ENCODE data around the gene HNRNPUL2. TPM values are rescaled to one million over a fixed set of nuclear protein-coding genes. Genes with fewer than 3 reads are reported as not detected.
"Not testable (repeated sequence)": the region's sequence is repeated elsewhere in the genome, so short reads cannot be mapped to it uniquely, and the experiment has no call there.

The HNRNPUL2 gene
- total RNA-seq, 1 donor from 2014 or later: 43.6 TPM

GRCh38 chr11:62678433-62678769, 48.9 kb downstream of the HNRNPUL2 start:
- Mint-ChIP-seq H3K27ac (ENCODE audit: unreplicated experiment) (peak overlapping the region; percentile 92), H3K36me3 (ENCODE audit: low read depth, unreplicated experiment) (peaks cover 26% of the 10 kb centered on the region), H3K4me1 (ENCODE audit: unreplicated experiment) (peaks cover 8% of the 10 kb centered on the region), H3K27me3 (ENCODE audit: unreplicated experiment) (peaks cover 5% of the 10 kb centered on the region), H3K4me3 (ENCODE audit: unreplicated experiment) (peak overlapping the region; percentile 94), H3K9me3 (ENCODE audit: unreplicated experiment) (no peaks in the 10 kb centered on the region)
- DNase-seq (ENCODE audit: low spot score): no peak
- no peak for TF ChIP-seq CTCF (IDR thresholded peaks at IDR 0.05; ENCODE audit: unreplicated experiment)

GRCh38 chr11:62677714-62678113, 49.5 kb downstream of the HNRNPUL2 start:
- TF ChIP-seq CTCF (IDR thresholded peaks at IDR 0.05; ENCODE audit: unreplicated experiment): no peak
- Mint-ChIP-seq H3K27me3 (ENCODE audit: unreplicated experiment) (peaks cover 6% of the 10 kb centered on the region), H3K4me1 (ENCODE audit: unreplicated experiment) (peaks cover 12% of the 10 kb centered on the region), H3K9me3 (ENCODE audit: unreplicated experiment) (no peaks in the 10 kb centered on the region), H3K36me3 (ENCODE audit: low read depth, unreplicated experiment) (peaks cover 26% of the 10 kb centered on the region), H3K27ac (ENCODE audit: unreplicated experiment) (peak overlapping the region; percentile 92), H3K4me3 (ENCODE audit: unreplicated experiment) (peak overlapping the region; percentile 94)
- no peak for DNase-seq (ENCODE audit: low spot score)

- TF ChIP-seq CTCF (IDR thresholded peaks at IDR 0.05; ENCODE audit: unreplicated experiment): no peak
- no peaks in the 10 kb centered on the region for H3K9me3 Mint-ChIP-seq (ENCODE audit: unreplicated experiment)
- H3K27ac Mint-ChIP-seq (ENCODE audit: unreplicated experiment): peak overlapping the region; percentile 33
- DNase-seq (ENCODE audit: low spot score): no peak
- H3K36me3 Mint-ChIP-seq (ENCODE audit: low read depth, unreplicated experiment): peaks cover 26% of the 10 kb centered on the region
- H3K4me3 Mint-ChIP-seq (ENCODE audit: unreplicated experiment): peak overlapping the region; percentile 29
- H3K4me1 Mint-ChIP-seq (ENCODE audit: unreplicated experiment): peaks cover 14% of the 10 kb centered on the region
- peaks cover 7% of the 10 kb centered on the region for H3K27me3 Mint-ChIP-seq (ENCODE audit: unreplicated experiment)
Measured at GRCh38 chr11:62677156-62677555, 50.1 kb downstream of the HNRNPUL2 start.

GRCh38 chr11:62676698-62677097, 50.6 kb downstream of the HNRNPUL2 start:
- no peak overlapping the region for H3K27ac Mint-ChIP-seq (ENCODE audit: unreplicated experiment)
- DNase-seq (ENCODE audit: low spot score): no peak
- H3K9me3 Mint-ChIP-seq (ENCODE audit: unreplicated experiment): no peaks in the 10 kb centered on the region
- peaks cover 7% of the 10 kb centered on the region for H3K27me3 Mint-ChIP-seq (ENCODE audit: unreplicated experiment)
- TF ChIP-seq CTCF (IDR thresholded peaks at IDR 0.05; ENCODE audit: unreplicated experiment): no peak
- peak overlapping the region; percentile 29 for H3K4me3 Mint-ChIP-seq (ENCODE audit: unreplicated experiment)
- peaks cover 26% of the 10 kb centered on the region for H3K36me3 Mint-ChIP-seq (ENCODE audit: low read depth, unreplicated experiment)
- peaks cover 14% of the 10 kb centered on the region for H3K4me1 Mint-ChIP-seq (ENCODE audit: unreplicated experiment)

GRCh38 chr11:62675415-62675814, 51.8 kb downstream of the HNRNPUL2 start:
- Mint-ChIP-seq H3K4me1 (ENCODE audit: unreplicated experiment) (peaks cover 23% of the 10 kb centered on the region), H3K27me3 (ENCODE audit: unreplicated experiment) (peaks cover 11% of the 10 kb centered on the region), H3K36me3 (ENCODE audit: low read depth, unreplicated experiment) (peaks cover 29% of the 10 kb centered on the region)
- H3K27ac Mint-ChIP-seq (ENCODE audit: unreplicated experiment); H3K9me3 Mint-ChIP-seq (ENCODE audit: unreplicated experiment); H3K4me3 Mint-ChIP-seq (ENCODE audit: unreplicated experiment); DNase-seq (ENCODE audit: low spot score): not testable (repeated sequence)

- H3K27me3 Mint-ChIP-seq (ENCODE audit: unreplicated experiment): peaks cover 9% of the 10 kb centered on the region
- no peak for TF ChIP-seq CTCF (IDR thresholded peaks at IDR 0.05; ENCODE audit: unreplicated experiment)
- DNase-seq (ENCODE audit: low spot score): no peak
Measured at GRCh38 chr11:62673196-62673525, 54.1 kb downstream of the HNRNPUL2 start.

More at GRCh38 chr11:62673196-62673525, 54.1 kb downstream of the HNRNPUL2 start:
- Mint-ChIP-seq H3K4me1 (ENCODE audit: unreplicated experiment) (peaks cover 24% of the 10 kb centered on the region), H3K36me3 (ENCODE audit: low read depth, unreplicated experiment) (peaks cover 28% of the 10 kb centered on the region), H3K4me3 (ENCODE audit: unreplicated experiment) (peak overlapping the region; percentile 95), H3K9me3 (ENCODE audit: unreplicated experiment) (no peaks in the 10 kb centered on the region), H3K27ac (ENCODE audit: unreplicated experiment) (peak overlapping the region; percentile 52)

All from endothelial cell (in vitro differentiated cells).